Astrocyte of the cerebellum (primary cell): ENCODE measurements around the gene UBE2E2.

Experiments used
- DNase-seq: peaks from one replicate; pipeline ENCODE4 v3.0.0-alpha.2; 2011; ENCODE audit warnings: low read depth
- H3K4me3 ChIP-seq: 2 replicates; pipeline ENCODE4 v1.5.1; 2011; ENCODE audit warnings: mild to moderate bottlenecking, low read depth, low read length, moderate library complexity
- CTCF ChIP-seq: IDR thresholded peaks from 2 replicates; pipeline ENCODE4 v1.5.1; 2012; ENCODE audit warnings: low read length, low read depth, moderate library complexity, mild to moderate bottlenecking; ENCODE audit errors: missing control alignments
- in situ Hi-C: cut with HindIII; loops from 2 replicates; pipeline ENCODE4 v1.10.0; 2017; ENCODE audit warnings: low sequenced_read_pairs

UBE2E2 gene

GRCh38 chr3:23252122-23252521, 49.0 kb downstream of the UBE2E2 start:
- TF ChIP-seq CTCF: no peak
- in situ Hi-C loops: no loop called here

GRCh38 chr3:23253214-23253613, 50.1 kb downstream of the UBE2E2 start:
- TF ChIP-seq CTCF: no peak
- in situ Hi-C loops: no loop called here
- no peak overlapping the region for H3K4me3 ChIP-seq
- DNase-seq: no peak

More at GRCh38 chr3:23252122-23252521, 49.0 kb downstream of the UBE2E2 start:
- DNase-seq: no peak
- no peak overlapping the region for H3K4me3 ChIP-seq

GRCh38 chr3:23254282-23254681, 51.2 kb downstream of the UBE2E2 start:
- in situ Hi-C loops: no loop called here
- no peak for DNase-seq
- TF ChIP-seq CTCF: no peak
- no peak overlapping the region for H3K4me3 ChIP-seq

- no peak for TF ChIP-seq CTCF
- in situ Hi-C loops: no loop called here
- DNase-seq: no peak
- H3K4me3 ChIP-seq: no peak overlapping the region
Observed at GRCh38 chr3:23254835-23255234, 51.7 kb downstream of the UBE2E2 start.

DNA sequence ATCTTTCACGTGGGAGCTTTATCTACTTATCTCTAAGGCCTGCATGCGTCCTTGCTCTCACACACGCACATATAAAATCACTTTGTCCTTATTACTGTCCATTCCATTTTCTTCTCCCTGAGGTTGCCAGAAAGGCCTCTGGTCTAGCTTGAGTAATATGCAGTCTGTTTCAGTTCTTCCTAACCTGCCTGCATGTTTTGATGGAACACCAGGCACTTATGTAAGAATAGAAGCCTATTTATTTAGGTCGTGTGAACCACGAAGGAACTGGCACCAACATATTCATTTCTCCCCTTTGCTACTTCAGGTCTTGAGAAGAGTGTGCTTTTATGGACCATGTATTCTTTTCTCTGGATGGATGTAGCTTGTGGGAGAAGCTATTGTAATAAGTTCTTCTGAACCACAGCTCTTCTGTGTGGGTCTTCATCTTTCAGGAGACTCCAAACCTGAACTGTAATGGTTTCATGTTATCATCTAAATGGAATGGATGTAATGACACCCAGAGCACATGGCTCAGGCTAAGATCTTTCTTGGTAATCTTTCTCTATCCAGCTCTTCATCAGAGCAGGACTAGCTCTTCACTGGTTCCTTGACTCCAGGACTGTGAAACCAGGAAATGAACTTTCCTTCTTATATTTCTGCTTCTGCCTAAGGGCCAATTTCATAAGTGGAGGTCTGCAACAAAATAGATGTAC, 53.8 kb downstream of the UBE2E2 start:
- no peak for DNase-seq
- in situ Hi-C loops: no loop called here
- no peak for TF ChIP-seq CTCF
- no peak overlapping the region for H3K4me3 ChIP-seq

- in situ Hi-C loops: no loop called here
- no peak for DNase-seq
- no peak overlapping the region for H3K4me3 ChIP-seq
- TF ChIP-seq CTCF: no peak
Observed at GRCh38 chr3:23258110-23258509, 55.0 kb downstream of the UBE2E2 start.

DNA sequence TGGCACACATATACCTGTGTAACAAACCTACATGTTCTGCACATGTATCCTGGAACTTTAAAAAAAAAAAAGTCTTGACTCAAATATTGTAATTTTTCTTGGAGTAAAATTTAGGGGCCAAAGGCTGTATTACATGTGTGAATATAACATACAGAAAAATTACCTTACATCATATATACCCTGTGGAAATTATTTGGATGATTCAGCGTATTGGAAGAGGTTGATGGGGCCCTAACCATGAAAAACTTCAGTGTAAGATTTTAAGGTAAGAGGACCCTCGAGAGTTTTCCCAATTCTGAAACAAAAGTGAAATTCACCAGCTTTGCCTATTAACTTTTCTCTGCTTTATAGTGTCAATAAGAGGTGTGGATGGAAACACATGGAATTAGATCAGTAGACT, 56.4 kb downstream of the UBE2E2 start:
- TF ChIP-seq CTCF: no peak
- in situ Hi-C loops: no loop called here
- DNase-seq: no peak
- H3K4me3 ChIP-seq: no peak overlapping the region
